ENCODE results near the gene FBXO27. TPM values are rescaled to one million over a fixed set of nuclear protein-coding genes. Genes with fewer than 3 reads are reported as not detected.
A peak's percentile ranks its signal among the peaks of the same experiment; 100 is the strongest.

FBXO27 gene
- total RNA-seq, 1 donor from 2014 or later, result 0.84 TPM

GRCh38 chr19:38975861-38976271, 56.5 kb downstream of the FBXO27 start:
- no peak overlapping the region for H3K27ac Mint-ChIP-seq
- intact Hi-C loops (cut with micrococcal nuclease), result loop anchor here (10.0 kb wide), 1 partner anchor 59 kb away; the partner anchor contains the start of gene FBXO27
- H3K4me3 Mint-ChIP-seq (ENCODE audit: low read depth), result peak overlapping the region; percentile 13
- H3K27me3 Mint-ChIP-seq (ENCODE audit: low read depth), result peaks cover 23% of the 10 kb centered on the region
- peaks cover 12% of the 10 kb centered on the region for H3K9me3 Mint-ChIP-seq
- H3K4me1 Mint-ChIP-seq (ENCODE audit: low read depth), result peaks cover 27% of the 10 kb centered on the region
- no peaks in the 10 kb centered on the region for H3K36me3 Mint-ChIP-seq (ENCODE audit: low read depth)
- no peak for DNase-seq (ENCODE audit: low spot score)

- peaks cover 7% of the 10 kb centered on the region for H3K9me3 Mint-ChIP-seq
- H3K36me3 Mint-ChIP-seq (ENCODE audit: low read depth), result no peaks in the 10 kb centered on the region
- H3K27me3 Mint-ChIP-seq (ENCODE audit: low read depth), result peaks cover 23% of the 10 kb centered on the region
- H3K27ac Mint-ChIP-seq, result no peak within 1 kb of the TSS
- no peak for DNase-seq (ENCODE audit: low spot score)
- H3K4me1 Mint-ChIP-seq (ENCODE audit: low read depth), result peaks cover 27% of the 10 kb centered on the region
- peak within 1 kb of the TSS; percentile 13 for H3K4me3 Mint-ChIP-seq (ENCODE audit: low read depth)
- intact Hi-C loops (cut with micrococcal nuclease), result loop anchor here (10.0 kb wide), 1 partner anchor 59 kb away; the partner anchor contains the start of gene FBXO27
Observed at GRCh38 chr19:38975214-38975860, 57.0 kb downstream of the FBXO27 start, which contains the start of gene FBXO17. TSS of gene FBXO17 (minus strand) at chr19:38975742. CDS start at chr19:38950319, 25,423 bp downstream.

- no peak for DNase-seq (ENCODE audit: low spot score)
- Mint-ChIP-seq H3K4me3 (ENCODE audit: low read depth) (no peak overlapping the region), H3K27me3 (ENCODE audit: low read depth) (peaks cover 23% of the 10 kb centered on the region), H3K4me1 (ENCODE audit: low read depth) (peaks cover 27% of the 10 kb centered on the region), H3K9me3 (peaks cover under 1% of the 10 kb centered on the region), H3K27ac (no peak overlapping the region), H3K36me3 (ENCODE audit: low read depth) (no peaks in the 10 kb centered on the region)
- intact Hi-C loops (cut with micrococcal nuclease), result loop anchor here (10.0 kb wide), 1 partner anchor 60 kb away; the partner anchor contains the start of gene FBXO27
Observed at GRCh38 chr19:38974624-38975213, 57.6 kb downstream of the FBXO27 start.

Other genes with a start within 250 kb of the FBXO27 start
- not detected in 2 replicates for gene LGALS7B, start 243.3 kb downstream of the FBXO27 start, total RNA-seq
- gene LGALS4, start 219.6 kb downstream of the FBXO27 start, total RNA-seq, result 1.6 and 2.0 TPM in 2 replicates
- gene ECH1, start 200.8 kb downstream of the FBXO27 start, total RNA-seq, result 180 and 183 TPM in 2 replicates
- 700 and 708 TPM in 2 replicates for gene HNRNPL, start 182.6 kb downstream of the FBXO27 start, total RNA-seq
- 70.2 and 73.4 TPM in 2 replicates for gene RINL, start 154.3 kb downstream of the FBXO27 start, total RNA-seq
- 29.0 and 30.2 TPM in 2 replicates for gene SIRT2, start 132.9 kb downstream of the FBXO27 start, total RNA-seq
- 81.8 and 82.7 TPM in 2 replicates for gene NFKBIB, start 132.6 kb downstream of the FBXO27 start, total RNA-seq
- 0.83 and 1.2 TPM in 2 replicates for gene CCER2, start 120.4 kb downstream of the FBXO27 start, total RNA-seq
- 41.1 and 45.2 TPM in 2 replicates for gene SARS2, start 101.8 kb downstream of the FBXO27 start, total RNA-seq
- gene MRPS12, start 101.6 kb downstream of the FBXO27 start, total RNA-seq, result 93.5 and 95.3 TPM in 2 replicates
- gene FBXO17, start 56.8 kb downstream of the FBXO27 start, total RNA-seq, result not detected in 2 replicates
- gene ACP7, start 51.8 kb upstream of the FBXO27 start, total RNA-seq, result not detected in 2 replicates
- 16.5 and 19.4 TPM in 2 replicates for gene PAK4, start 93.2 kb upstream of the FBXO27 start, total RNA-seq
- gene NCCRP1, start 164.4 kb upstream of the FBXO27 start, total RNA-seq, result not detected in 2 replicates
- not detected in 2 replicates for gene SYCN, start 171.7 kb upstream of the FBXO27 start, total RNA-seq
- gene IFNL3, start 212.5 kb upstream of the FBXO27 start, total RNA-seq, result not detected in 2 replicates
- not detected in 2 replicates for gene IFNL4, start 216.3 kb upstream of the FBXO27 start, total RNA-seq
- not detected in 2 replicates for gene IFNL2, start 235.8 kb upstream of the FBXO27 start, total RNA-seq